ENCODE measurements around the gene IGSF9B. TPM values are rescaled to one million over a fixed set of nuclear protein-coding genes. Genes with fewer than 3 reads are reported as not detected.

The IGSF9B gene
- total RNA-seq, 1 experiment from 2014 or later: 10.1 TPM

DNA sequence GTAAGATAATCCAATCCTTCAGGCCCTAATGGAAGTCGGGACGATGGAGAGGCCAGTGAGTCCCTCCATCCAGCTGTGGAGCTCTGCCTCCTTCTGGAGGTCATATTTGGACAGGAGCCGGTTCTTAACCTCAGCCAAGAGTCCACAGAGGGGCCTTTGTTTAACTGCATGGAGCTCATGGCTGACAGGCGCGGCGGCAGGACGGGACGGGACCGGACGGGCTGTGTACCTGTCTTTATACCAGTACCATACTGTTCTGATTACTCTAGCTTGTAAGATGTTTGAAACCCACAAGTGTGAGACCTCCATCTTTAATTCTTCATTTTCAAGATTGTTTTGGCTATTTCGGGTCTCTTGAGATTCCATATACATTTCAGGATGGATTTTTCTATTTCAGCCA lies 91.3 kb downstream of the IGSF9B start:
- Histone ChIP-seq H3K9me3 (ENCODE audit: low read depth, low read length, poor library complexity, severe bottlenecking) (no peaks in the 10 kb centered on the region), H3K4me3 (ENCODE audit: low read depth, low read length, poor library complexity, severe bottlenecking) (no peak overlapping the region), H3K36me3 (ENCODE audit: insufficient read depth, low read length, poor library complexity, severe bottlenecking) (no peaks in the 10 kb centered on the region), H3K27me3 (replicated peaks; ENCODE audit: insufficient read depth, low read depth, low read length, poor library complexity) (peaks cover 6% of the 10 kb centered on the region), H3K4me1 (ENCODE audit: insufficient read depth, low read length, poor library complexity, severe bottlenecking) (no peaks in the 10 kb centered on the region), H3K27ac (ENCODE audit: low read depth, low read length, poor library complexity, severe bottlenecking) (no peak overlapping the region)
- intact Hi-C loops (cut with micrococcal nuclease; ENCODE audit: unreplicated experiment): no loop called here
- ChIA-PET POLR2A (ENCODE audit: low non-redundant PET) (no interaction called here), CTCF (no interaction called here)
- BruUV-seq (replicated peaks): no TSS peak
- DNase-seq (ENCODE audit: low spot score): no peak
- TF ChIP-seq, protein P1, sequence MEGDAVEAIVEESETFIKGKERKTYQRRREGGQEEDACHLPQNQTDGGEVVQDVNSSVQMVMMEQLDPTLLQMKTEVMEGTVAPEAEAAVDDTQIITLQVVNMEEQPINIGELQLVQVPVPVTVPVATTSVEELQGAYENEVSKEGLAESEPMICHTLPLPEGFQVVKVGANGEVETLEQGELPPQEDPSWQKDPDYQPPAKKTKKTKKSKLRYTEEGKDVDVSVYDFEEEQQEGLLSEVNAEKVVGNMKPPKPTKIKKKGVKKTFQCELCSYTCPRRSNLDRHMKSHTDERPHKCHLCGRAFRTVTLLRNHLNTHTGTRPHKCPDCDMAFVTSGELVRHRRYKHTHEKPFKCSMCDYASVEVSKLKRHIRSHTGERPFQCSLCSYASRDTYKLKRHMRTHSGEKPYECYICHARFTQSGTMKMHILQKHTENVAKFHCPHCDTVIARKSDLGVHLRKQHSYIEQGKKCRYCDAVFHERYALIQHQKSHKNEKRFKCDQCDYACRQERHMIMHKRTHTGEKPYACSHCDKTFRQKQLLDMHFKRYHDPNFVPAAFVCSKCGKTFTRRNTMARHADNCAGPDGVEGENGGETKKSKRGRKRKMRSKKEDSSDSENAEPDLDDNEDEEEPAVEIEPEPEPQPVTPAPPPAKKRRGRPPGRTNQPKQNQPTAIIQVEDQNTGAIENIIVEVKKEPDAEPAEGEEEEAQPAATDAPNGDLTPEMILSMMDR (conservative IDR thresholded peaks at IDR 0.05; ENCODE audit: low read depth, low read length): no peak
- no peak for TF ChIP-seq EZH2 (IDR thresholded peaks at IDR 0.05; ENCODE audit: borderline replicate concordance, low read depth, low read length, poor library complexity, severe bottlenecking)

DNA sequence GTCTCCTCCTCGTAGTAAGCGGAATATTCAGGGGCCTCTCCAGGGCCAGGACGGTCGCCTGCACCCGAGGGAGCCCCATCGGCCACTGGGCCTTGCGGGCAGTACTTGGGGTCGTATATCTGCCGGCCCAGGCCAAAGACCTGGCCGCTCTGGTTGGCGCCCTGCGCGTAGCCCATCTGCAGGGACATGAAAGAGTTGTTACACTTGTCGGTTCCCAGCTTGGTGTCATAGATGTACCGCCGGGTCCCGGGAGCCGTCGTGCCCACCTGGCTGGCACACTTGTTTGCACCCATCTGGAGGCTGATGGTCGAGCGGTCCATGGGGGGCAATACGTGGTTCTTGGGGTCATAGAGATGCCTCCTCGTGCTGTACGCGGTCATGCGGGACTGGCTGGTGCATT lies 92.0 kb downstream of the IGSF9B start:
- Histone ChIP-seq H3K4me1 (ENCODE audit: insufficient read depth, low read length, poor library complexity, severe bottlenecking) (no peaks in the 10 kb centered on the region), H3K27ac (ENCODE audit: low read depth, low read length, poor library complexity, severe bottlenecking) (no peak overlapping the region), H3K36me3 (ENCODE audit: insufficient read depth, low read length, poor library complexity, severe bottlenecking) (no peaks in the 10 kb centered on the region), H3K9me3 (ENCODE audit: low read depth, low read length, poor library complexity, severe bottlenecking) (no peaks in the 10 kb centered on the region), H3K27me3 (replicated peaks; ENCODE audit: insufficient read depth, low read depth, low read length, poor library complexity) (peaks cover 6% of the 10 kb centered on the region), H3K4me3 (ENCODE audit: low read depth, low read length, poor library complexity, severe bottlenecking) (no peak overlapping the region)
- DNase-seq (ENCODE audit: low spot score): no peak
- POLR2A ChIA-PET (ENCODE audit: low non-redundant PET): no interaction called here
- intact Hi-C loops (cut with micrococcal nuclease; ENCODE audit: unreplicated experiment): no loop called here
- TF ChIP-seq, protein P1 (conservative IDR thresholded peaks at IDR 0.05; ENCODE audit: low read depth, low read length): no peak
- TF ChIP-seq EZH2 (IDR thresholded peaks at IDR 0.05; ENCODE audit: borderline replicate concordance, low read depth, low read length, poor library complexity, severe bottlenecking): no peak
- CTCF ChIA-PET: no interaction called here
- BruUV-seq (replicated peaks): no TSS peak

DNA sequence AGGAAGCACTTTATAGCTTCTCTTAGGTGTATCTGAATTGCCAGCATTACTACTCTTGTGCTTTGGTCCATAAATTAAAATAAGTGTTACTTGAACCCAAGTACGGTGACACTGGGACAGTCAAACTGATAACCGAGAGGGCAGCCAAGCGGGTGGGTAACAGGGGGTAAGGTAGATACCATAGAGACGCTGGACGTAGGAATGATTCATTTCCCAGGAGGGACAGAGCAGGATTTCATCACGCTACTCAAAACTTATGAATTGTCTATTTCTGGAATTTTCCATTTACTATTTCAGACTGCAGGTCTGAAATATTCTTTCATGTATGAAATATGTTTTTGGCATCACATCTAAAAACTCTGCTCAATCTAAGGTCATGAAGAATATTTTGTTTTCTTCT lies 96.6 kb downstream of the IGSF9B start:
- peaks cover 6% of the 10 kb centered on the region for H3K27me3 ChIP-seq (replicated peaks; ENCODE audit: insufficient read depth, low read depth, low read length, poor library complexity)
- H3K4me3 ChIP-seq (ENCODE audit: low read depth, low read length, poor library complexity, severe bottlenecking): no peak overlapping the region
- TF ChIP-seq, protein P1 (conservative IDR thresholded peaks at IDR 0.05; ENCODE audit: low read depth, low read length): no peak
- TF ChIP-seq EZH2 (IDR thresholded peaks at IDR 0.05; ENCODE audit: borderline replicate concordance, low read depth, low read length, poor library complexity, severe bottlenecking): no peak
- no peak for DNase-seq (ENCODE audit: low spot score)
- intact Hi-C loops (cut with micrococcal nuclease; ENCODE audit: unreplicated experiment): no loop called here
- BruUV-seq (replicated peaks): no TSS peak
- no peaks in the 10 kb centered on the region for H3K36me3 ChIP-seq (ENCODE audit: insufficient read depth, low read length, poor library complexity, severe bottlenecking)
- ChIA-PET POLR2A (ENCODE audit: low non-redundant PET) (no interaction called here), CTCF (no interaction called here)
- H3K27ac ChIP-seq (ENCODE audit: low read depth, low read length, poor library complexity, severe bottlenecking): no peak overlapping the region
- H3K9me3 ChIP-seq (ENCODE audit: low read depth, low read length, poor library complexity, severe bottlenecking): no peaks in the 10 kb centered on the region
- no peaks in the 10 kb centered on the region for H3K4me1 ChIP-seq (ENCODE audit: insufficient read depth, low read length, poor library complexity, severe bottlenecking)

Other genes with a start within 250 kb of the IGSF9B start
- not detected in 2 replicates for gene SPATA19, start 111.5 kb downstream of the IGSF9B start, total RNA-seq (2021)
- gene JAM3, start 112.1 kb upstream of the IGSF9B start, total RNA-seq (2021): 9.0 and 14.5 TPM in 2 replicates